Peyer's patch (tissue), 4 donors: ENCODE measurements around the gene TSPAN9. TPM values are rescaled to one million over a fixed set of nuclear protein-coding genes. Genes with fewer than 3 reads are reported as not detected.

Experiments used
- DNase-seq, 3 donors: peaks; one replicate each; pipeline ENCODE4 v3.0.0-alpha.2; 2017 to 2019
- H3K27ac ChIP-seq, 4 donors: fragments of 200-600 bp; sonication (generic); one replicate each; pipeline ENCODE4 v1.5.1; 2016 to 2019
- H3K27me3 ChIP-seq, 2 donors: fragments of 200-600 bp; sonication (generic); one replicate each; pipeline ENCODE4 v1.5.1; 2019
- H3K36me3 ChIP-seq, 3 donors: fragments of 200-600 bp; sonication (generic); one replicate each; pipeline ENCODE4 v1.5.1; 2016 to 2019
- H3K4me1 ChIP-seq, 4 donors: fragments of 200-600 bp; sonication (generic); one replicate each; pipeline ENCODE4 v1.5.1; 2016 to 2019
- H3K4me3 ChIP-seq, 4 donors: fragments of 200-600 bp; sonication (generic); 1 replicate in 3 of 4; 2 replicates in 1 of 4; pipeline ENCODE4 v1.5.1; 2016 to 2019; ENCODE audit warnings: mild to moderate bottlenecking in 1 of 4
- H3K9me3 ChIP-seq, 4 donors: fragments of 200-600 bp; sonication (generic); one replicate each; pipeline ENCODE4 v1.5.1; 2016 to 2019; ENCODE audit warnings: mild to moderate bottlenecking in 1 of 4
- POLR2A ChIP-seq, 2 donors: fragments of 450-650 bp; IDR thresholded peaks; one replicate each; pipeline ENCODE4 v1.5.1; 2017; ENCODE audit warnings: antibody characterized with exemption in 2 of 2, mild to moderate bottlenecking in 2 of 2, moderate library complexity in 2 of 2
- total RNA-seq, 4 donors: library from RNA; depleted of rRNA; stranded (reverse); fragments of >200 nt; gene quantifications; one replicate each; pipeline ENCODE4 v1.1.0, GENCODE V29; 2016
- TF ChIP-seq, protein P1 (sequence below), 6 experiments: fragments of 450-650 bp in 4 of 6; fragments of 200-600 bp in 2 of 6; sonication (generic) in 1 of 6; IDR thresholded peaks; one replicate each; pipeline ENCODE4 v1.5.1; 2017 to 2019; ENCODE audit warnings: antibody characterized with exemption in 6 of 6, mild to moderate bottlenecking in 3 of 6, moderate library complexity in 1 of 6

The TSPAN9 gene
- total RNA-seq, 4 donors from 2014 or later = 7.5 to 23.9 (median 11.8) TPM

DNA sequence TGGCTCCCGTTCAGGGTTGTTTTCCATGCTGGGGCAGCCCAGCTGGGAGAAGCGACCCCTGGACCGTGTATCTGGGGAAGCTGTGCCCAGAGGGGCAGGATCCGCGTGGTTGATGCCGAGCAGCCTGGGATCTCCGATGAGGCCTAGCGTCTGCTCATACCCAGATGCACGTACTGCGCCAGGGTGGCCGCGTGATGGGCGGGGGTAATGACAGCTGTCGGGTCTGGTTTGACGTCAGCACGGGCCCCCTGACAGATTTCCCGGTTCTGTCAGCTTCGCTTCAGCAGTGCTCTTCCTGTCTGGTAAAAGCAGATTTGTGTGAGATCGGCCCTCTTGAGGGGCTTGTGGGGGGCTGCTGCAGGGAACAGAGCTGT, 147.3 kb downstream of the TSPAN9 start:
- Histone ChIP-seq H3K27ac (no peak overlapping the region), H3K9me3 (no peaks in the 10 kb centered on the region), H3K27me3 (no peaks in the 10 kb centered on the region), H3K4me3 (no peak overlapping the region), H3K4me1 (no peaks in the 10 kb centered on the region), H3K36me3 (no peaks in the 10 kb centered on the region)
- TF ChIP-seq, protein P1, sequence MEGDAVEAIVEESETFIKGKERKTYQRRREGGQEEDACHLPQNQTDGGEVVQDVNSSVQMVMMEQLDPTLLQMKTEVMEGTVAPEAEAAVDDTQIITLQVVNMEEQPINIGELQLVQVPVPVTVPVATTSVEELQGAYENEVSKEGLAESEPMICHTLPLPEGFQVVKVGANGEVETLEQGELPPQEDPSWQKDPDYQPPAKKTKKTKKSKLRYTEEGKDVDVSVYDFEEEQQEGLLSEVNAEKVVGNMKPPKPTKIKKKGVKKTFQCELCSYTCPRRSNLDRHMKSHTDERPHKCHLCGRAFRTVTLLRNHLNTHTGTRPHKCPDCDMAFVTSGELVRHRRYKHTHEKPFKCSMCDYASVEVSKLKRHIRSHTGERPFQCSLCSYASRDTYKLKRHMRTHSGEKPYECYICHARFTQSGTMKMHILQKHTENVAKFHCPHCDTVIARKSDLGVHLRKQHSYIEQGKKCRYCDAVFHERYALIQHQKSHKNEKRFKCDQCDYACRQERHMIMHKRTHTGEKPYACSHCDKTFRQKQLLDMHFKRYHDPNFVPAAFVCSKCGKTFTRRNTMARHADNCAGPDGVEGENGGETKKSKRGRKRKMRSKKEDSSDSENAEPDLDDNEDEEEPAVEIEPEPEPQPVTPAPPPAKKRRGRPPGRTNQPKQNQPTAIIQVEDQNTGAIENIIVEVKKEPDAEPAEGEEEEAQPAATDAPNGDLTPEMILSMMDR (IDR thresholded peaks at IDR 0.05) = no peak
- TF ChIP-seq POLR2A (IDR thresholded peaks at IDR 0.05) = no peak
- no peak for DNase-seq

DNA sequence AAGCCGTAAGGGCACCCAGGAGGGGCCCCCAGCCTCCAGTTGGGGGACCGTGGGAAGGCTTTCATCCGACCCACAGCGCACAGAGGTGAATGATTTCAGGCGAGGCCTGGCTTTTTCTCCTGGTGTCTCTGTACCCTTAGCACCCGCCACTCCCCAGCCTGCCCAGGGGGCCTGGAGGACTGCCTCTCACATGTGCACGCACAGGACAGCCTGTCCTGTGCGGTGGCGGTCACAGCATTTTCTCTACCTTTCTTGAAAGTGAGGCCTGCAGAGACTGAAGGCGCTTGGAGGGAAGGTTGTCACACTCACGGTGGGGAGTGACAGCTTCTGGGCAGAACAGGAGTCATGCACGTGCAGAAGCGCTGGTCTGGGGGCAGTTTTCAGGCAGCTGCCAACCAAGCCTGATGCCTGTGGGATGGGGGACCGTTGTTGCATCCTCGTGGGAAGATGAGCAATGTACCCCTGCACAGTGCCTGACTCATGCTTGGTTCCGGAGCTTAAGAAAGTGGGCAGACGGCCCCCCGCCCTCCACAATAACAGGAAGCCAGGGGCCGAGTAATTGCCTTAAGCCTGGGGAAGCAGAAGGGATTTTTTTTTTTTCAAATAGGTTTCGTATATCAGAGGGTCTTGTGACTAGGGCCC, 148.1 kb downstream of the TSPAN9 start:
- no peak overlapping the region for H3K27ac ChIP-seq
- DNase-seq = no peak
- no peak overlapping the region for H3K4me3 ChIP-seq
- no peaks in the 10 kb centered on the region for H3K36me3 ChIP-seq
- no peaks in the 10 kb centered on the region for H3K27me3 ChIP-seq
- no peaks in the 10 kb centered on the region for H3K9me3 ChIP-seq
- TF ChIP-seq, protein P1 (IDR thresholded peaks at IDR 0.05) = no peak
- no peak for TF ChIP-seq POLR2A (IDR thresholded peaks at IDR 0.05)
- H3K4me1 ChIP-seq = no peaks in the 10 kb centered on the region

DNA sequence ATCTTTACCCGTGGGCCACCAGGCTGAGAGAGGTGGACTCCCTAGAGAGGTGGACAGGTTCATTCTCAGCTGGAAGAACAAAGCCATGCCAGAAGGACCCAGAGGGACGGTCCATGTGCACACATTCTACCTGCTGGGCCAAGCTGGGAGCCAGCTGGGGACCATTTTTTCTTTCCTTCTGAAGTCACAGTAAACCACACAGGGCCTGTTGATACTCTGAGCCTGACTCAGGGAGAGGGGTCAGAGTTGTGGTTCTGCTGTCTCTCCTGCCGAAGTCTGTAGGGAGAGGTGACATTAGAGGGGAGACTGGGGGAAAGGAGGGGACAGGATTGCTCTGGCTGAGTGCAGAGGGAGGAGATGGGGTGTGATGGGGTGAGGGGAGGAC, 148.6 kb downstream of the TSPAN9 start:
- no peaks in the 10 kb centered on the region for H3K36me3 ChIP-seq
- H3K27ac ChIP-seq = no peak overlapping the region
- no peak for DNase-seq
- no peak overlapping the region for H3K4me3 ChIP-seq
- H3K27me3 ChIP-seq = no peaks in the 10 kb centered on the region
- TF ChIP-seq, protein P1 (IDR thresholded peaks at IDR 0.05) = no peak
- no peak for TF ChIP-seq POLR2A (IDR thresholded peaks at IDR 0.05)
- H3K9me3 ChIP-seq = no peaks in the 10 kb centered on the region
- H3K4me1 ChIP-seq = no peaks in the 10 kb centered on the region

DNA sequence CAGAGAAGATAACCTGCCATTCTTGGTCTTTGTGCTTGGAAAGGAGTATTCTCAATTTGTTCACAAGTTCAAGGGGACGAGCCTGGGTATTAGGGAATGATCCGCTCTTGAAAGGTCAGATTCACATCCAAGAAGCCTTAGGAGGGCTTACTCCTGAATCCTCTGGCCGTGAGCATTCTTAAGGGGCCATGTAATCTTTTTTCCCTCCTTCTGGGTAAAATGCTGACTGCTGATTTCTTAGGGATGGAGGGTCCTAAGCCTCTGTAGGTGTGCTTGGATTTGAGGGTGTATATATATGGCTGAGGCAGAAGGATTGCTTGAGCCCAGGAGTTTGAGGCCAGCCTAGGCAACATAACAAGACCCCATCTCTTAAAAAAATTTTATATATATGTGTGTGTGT, 149.1 kb downstream of the TSPAN9 start:
- DNase-seq = no peak
- H3K27ac ChIP-seq = no peak overlapping the region
- no peaks in the 10 kb centered on the region for H3K4me1 ChIP-seq
- no peaks in the 10 kb centered on the region for H3K27me3 ChIP-seq
- no peak overlapping the region for H3K4me3 ChIP-seq
- H3K36me3 ChIP-seq = no peaks in the 10 kb centered on the region
- TF ChIP-seq POLR2A (IDR thresholded peaks at IDR 0.05) = no peak
- TF ChIP-seq, protein P1 (IDR thresholded peaks at IDR 0.05) = no peak
- no peaks in the 10 kb centered on the region for H3K9me3 ChIP-seq

DNA sequence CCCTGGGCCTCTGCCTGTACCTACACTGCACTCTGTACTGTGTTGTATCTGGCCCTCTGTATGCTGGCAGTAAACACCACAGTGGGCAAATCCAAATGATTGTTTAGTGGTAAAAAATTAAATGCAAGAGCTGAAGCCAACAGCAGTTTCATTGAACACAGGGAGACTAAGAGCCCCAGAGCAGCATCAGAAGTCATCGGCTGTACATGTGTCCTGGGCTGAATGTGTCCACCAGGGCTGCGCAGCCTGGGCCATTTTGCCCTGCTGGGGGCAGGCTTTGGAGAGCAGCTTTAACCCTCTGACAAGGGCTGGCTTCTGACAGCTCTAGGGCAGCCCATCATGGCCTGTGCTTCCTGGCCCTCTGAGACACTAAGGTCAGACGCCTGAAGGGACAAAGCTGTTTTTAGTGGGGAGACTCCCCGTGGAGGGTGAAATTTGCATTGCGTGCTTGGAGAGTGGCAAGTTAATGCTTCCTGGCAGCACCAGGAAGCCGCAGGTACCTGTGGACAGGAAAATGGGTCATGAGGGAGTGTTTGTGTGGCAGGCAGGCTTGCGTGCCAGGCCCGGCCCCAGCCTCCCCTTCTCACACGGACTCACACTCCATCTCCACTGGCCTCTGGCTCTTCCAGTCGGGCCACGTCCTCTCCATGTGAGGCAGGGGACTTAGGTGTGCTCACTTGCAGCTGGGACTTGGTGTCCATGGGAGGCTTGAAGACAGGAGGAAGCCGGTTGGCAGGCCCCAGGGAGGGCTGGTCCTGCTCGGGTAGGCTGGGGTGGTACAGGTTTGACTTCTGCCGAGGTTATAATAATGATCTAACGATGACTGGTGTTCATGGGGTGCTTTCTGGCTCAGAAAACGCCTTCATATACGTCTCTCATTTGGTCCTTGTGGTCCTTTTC, 150.1 kb downstream of the TSPAN9 start:
- no peak for TF ChIP-seq POLR2A (IDR thresholded peaks at IDR 0.05)
- TF ChIP-seq, protein P1 (IDR thresholded peaks at IDR 0.05) = no peak
- H3K27me3 ChIP-seq = no peaks in the 10 kb centered on the region
- no peak overlapping the region for H3K4me3 ChIP-seq
- H3K36me3 ChIP-seq = no peaks in the 10 kb centered on the region
- no peak overlapping the region for H3K27ac ChIP-seq
- no peaks in the 10 kb centered on the region for H3K9me3 ChIP-seq
- DNase-seq = no peak
- no peaks in the 10 kb centered on the region for H3K4me1 ChIP-seq
